Adipose tissue (tissue), 3 donors: ENCODE measurements around the gene PNRC1. TPM values are rescaled to one million over a fixed set of nuclear protein-coding genes. Genes with fewer than 3 reads are reported as not detected.
"Not testable (repeated sequence)": the region's sequence is repeated elsewhere in the genome, so short reads cannot be mapped to it uniquely, and the experiment has no call there.

ENCODE experiments used
- H3K27ac ChIP-seq: one replicate; pipeline ENCODE4 v1.5.1; 2013; ENCODE audit warnings: low read depth, low read length
- WGBS, 3 donors: extraction: QIAGEN DNeasy Blood & Tissue Kit; methylation state at CpG; one replicate each; pipeline ENCODE4 v1.1.7; 2013; 5-methylcytosine and 5-hydroxymethylcytosine counted together
- polyA plus RNA-seq, 3 donors: library from polyadenylated mRNA; stranded (reverse); fragments of 200-250 nt; gene quantifications; one replicate each; pipeline ENCODE4 v1.2.3, GENCODE V29; 2013
- donor health status: healthy with polysubstance abuse.
- donor health status: Bipolar disorder and iron deficiency.
- donor health status: healthy.

PNRC1 gene
- polyA plus RNA-seq, 3 donors = 29.7 to 359 (median 175) TPM

GRCh38 chr6:89051676-89052075 is 28.9 kb upstream of the PNRC1 start:
- WGBS, 3 donors = 55 to 79% (median 55%) methylated on average over 3 of the region's 3 CpGs
- no peak overlapping the region for H3K27ac ChIP-seq

- WGBS, 3 donors = 94 to 95% (median 95%) methylated on average over 4 of the region's 4 CpGs
These were observed 26.3 kb upstream of the PNRC1 start for GRCh38 chr6:89054208-89054607.

GRCh38 chr6:89057759-89058158 is 22.8 kb upstream of the PNRC1 start:
- WGBS, 3 donors = 83 to 92% (median 85%) methylated on average over 2 of the region's 2 CpGs
- H3K27ac ChIP-seq = no peak overlapping the region

More at GRCh38 chr6:89054208-89054607, 26.3 kb upstream of the PNRC1 start:
- H3K27ac ChIP-seq = no peak overlapping the region

- no peak overlapping the region for H3K27ac ChIP-seq
- 63 to 68% (median 65%) methylated on average over 5 of the region's 5 CpGs for WGBS, 3 donors
These were observed 21.9 kb upstream of the PNRC1 start for GRCh38 chr6:89058627-89059026.

- WGBS, 3 donors = 94 to 96% (median 96%) methylated on average over 12 of the region's 12 CpGs
- H3K27ac ChIP-seq = no peak overlapping the region
These were observed 21.3 kb upstream of the PNRC1 start for GRCh38 chr6:89059227-89059626.

GRCh38 chr6:89063881-89064280 is 16.7 kb upstream of the PNRC1 start:
- WGBS, 3 donors = 94 to 100% (median 100%) methylated on average over 1 of the region's 1 CpG
- H3K27ac ChIP-seq = no peak overlapping the region

- 91 to 99% (median 96%) methylated on average over 13 to 22 of the region's 22 CpGs for WGBS, 3 donors
These were observed 15.6 kb upstream of the PNRC1 start for GRCh38 chr6:89064931-89065330.

GRCh38 chr6:89066121-89066520 is 14.4 kb upstream of the PNRC1 start:
- H3K27ac ChIP-seq = not testable (repeated sequence)
- WGBS, 3 donors = 91 to 96% (median 91%) methylated on average over 8 to 9 of the region's 9 CpGs

More at GRCh38 chr6:89064931-89065330, 15.6 kb upstream of the PNRC1 start:
- not testable (repeated sequence) for H3K27ac ChIP-seq

- 52 to 84% (median 56%) methylated on average over 4 of the region's 4 CpGs for WGBS, 3 donors
These were observed 13.5 kb upstream of the PNRC1 start for GRCh38 chr6:89066940-89067646.

GRCh38 chr6:89067796-89068195 is 12.8 kb upstream of the PNRC1 start:
- H3K27ac ChIP-seq = no peak overlapping the region

More at GRCh38 chr6:89066940-89067646, 13.5 kb upstream of the PNRC1 start:
- no peak overlapping the region for H3K27ac ChIP-seq

GRCh38 chr6:89068695-89069094 is 11.9 kb upstream of the PNRC1 start:
- WGBS, 3 donors = 47 to 91% (median 87%) methylated on average over 1 of the region's 1 CpG

GRCh38 chr6:89069536-89070163 is 10.9 kb upstream of the PNRC1 start:
- WGBS, 3 donors = 84 to 87% (median 85%) methylated on average over 10 of the region's 10 CpGs
- no peak overlapping the region for H3K27ac ChIP-seq

More at GRCh38 chr6:89068695-89069094, 11.9 kb upstream of the PNRC1 start:
- no peak overlapping the region for H3K27ac ChIP-seq

GRCh38 chr6:89071036-89071435 is 9.5 kb upstream of the PNRC1 start:
- no peak overlapping the region for H3K27ac ChIP-seq

GRCh38 chr6:89073014-89073620 is 7.4 kb upstream of the PNRC1 start:
- H3K27ac ChIP-seq = no peak overlapping the region
- WGBS, 3 donors = 34 to 60% (median 40%) methylated on average over 4 of the region's 4 CpGs

GRCh38 chr6:89073840-89074239 is 6.7 kb upstream of the PNRC1 start:
- WGBS, 3 donors = 49 to 82% (median 79%) methylated on average over 2 of the region's 2 CpGs
- H3K27ac ChIP-seq = no peak overlapping the region

GRCh38 chr6:89079511-89080234 is 878 bp upstream of the PNRC1 start:
- H3K27ac ChIP-seq = peak overlapping the region; percentile 68
- WGBS, 3 donors = 0 to 1% (median 0%) methylated on average over 20 of the region's 20 CpGs

GRCh38 chr6:89081129-89081422 is 525 bp downstream of the PNRC1 start:
- 0% methylated on average over 19 to 36 of the region's 36 CpGs for WGBS, 3 donors

GRCh38 chr6:89081423-89082322 is 1.1 kb downstream of the PNRC1 start:
- peak overlapping the region; percentile 96 for H3K27ac ChIP-seq
- 0 to 1% (median 0%) methylated on average over 60 to 69 of the region's 69 CpGs for WGBS, 3 donors

More at GRCh38 chr6:89081129-89081422, 525 bp downstream of the PNRC1 start:
- peak overlapping the region; percentile 96 for H3K27ac ChIP-seq
